Spleen (tissue), 11 donors: ENCODE data around the gene UNC13C. TPM values are rescaled to one million over a fixed set of nuclear protein-coding genes. Genes with fewer than 3 reads are reported as not detected.

Source experiments
- DNase-seq: peaks from one replicate; pipeline ENCODE4 v3.0.0-alpha.2; 2020
- H3K27ac ChIP-seq, 8 donors: fragments of 200-600 bp; sonication (generic) in 7 of 8; 1 replicate in 4 of 8; 2 replicates in 4 of 8; pipeline versions ENCODE4 v1.5.0 to v1.8.0; 2016 to 2021; ENCODE audit warnings: inconsistent platforms in 4 of 8, mild to moderate bottlenecking in 4 of 8, moderate library complexity in 1 of 8
- H3K27me3 ChIP-seq, 7 donors: fragments of 200-600 bp; sonication (generic) in 6 of 7; replicated peaks in 1 of 7; 1 replicate in 4 of 7; 2 replicates in 3 of 7; pipeline versions ENCODE4 v1.5.0 to v1.8.0; 2016 to 2021; ENCODE audit warnings: inconsistent platforms in 3 of 7, mild to moderate bottlenecking in 1 of 7
- H3K36me3 ChIP-seq, 6 donors: fragments of 200-600 bp; sonication (generic) in 5 of 6; 1 replicate in 4 of 6; 2 replicates in 2 of 6; pipeline versions ENCODE4 v1.5.0 to v1.8.0; 2016 to 2021; ENCODE audit warnings: inconsistent platforms in 2 of 6
- H3K4me1 ChIP-seq, 6 donors: fragments of 200-600 bp; sonication (generic) in 5 of 6; 1 replicate in 3 of 6; 2 replicates in 3 of 6; pipeline versions ENCODE4 v1.5.0 to v1.8.0; 2016 to 2021; ENCODE audit warnings: inconsistent platforms in 3 of 6
- H3K4me3 ChIP-seq, 8 donors: fragments of 200-600 bp; sonication (generic) in 7 of 8; 1 replicate in 4 of 8; 2 replicates in 4 of 8; pipeline versions ENCODE4 v1.5.0 to v1.8.0; 2016 to 2021; ENCODE audit warnings: inconsistent platforms in 4 of 8, mild to moderate bottlenecking in 4 of 8, moderate library complexity in 2 of 8
- H3K9me3 ChIP-seq, 8 donors: fragments of 200-600 bp; sonication (generic) in 7 of 8; 1 replicate in 4 of 8; 2 replicates in 4 of 8; pipeline versions ENCODE4 v1.5.0 to v1.8.0; 2016 to 2021; ENCODE audit warnings: inconsistent platforms in 4 of 8
- POLR2A ChIP-seq, 3 donors: fragments of 450-650 bp; IDR thresholded peaks; one replicate each; pipeline ENCODE4 v1.5.1; 2017; ENCODE audit warnings: antibody characterized with exemption in 3 of 3, mild to moderate bottlenecking in 1 of 3
- POLR2AphosphoS5 ChIP-seq, 3 donors: sonication (generic); formaldehyde crosslinking; IDR thresholded peaks; one replicate each; pipeline ENCODE4 v1.5.1; 2017; ENCODE audit warnings: antibody characterized with exemption in 3 of 3
- WGBS, 5 donors: extraction: QIAGEN DNeasy Blood & Tissue Kit in 3 of 5; methylation state at CpG; one replicate each; pipeline versions ENCODE4 v1.1.5 to v1.1.7; 2013 to 2018; 5-methylcytosine and 5-hydroxymethylcytosine counted together
- intact Hi-C: fragments of 100-400 bp; cut with DNase I; formaldehyde crosslinking; loops from one replicate; pipeline ENCODE4 v1.15.0; 2023; ENCODE audit warnings: low total_unique reads
- polyA plus RNA-seq, 3 donors: library from polyadenylated mRNA; stranded (reverse); fragments of 200-250 nt; gene quantifications; one replicate each; pipeline ENCODE4 v1.2.1, GENCODE V29; 2013
- total RNA-seq, 7 donors: library from RNA; depleted of rRNA in 3 of 7; stranded (reverse); fragments of >200 nt in 3 of 7; fragmentation: NEBNext Ultra II Directional in 4 of 7; extraction: Animal tissue kit (Norgen Biotek cat#: 25700) in 4 of 7; gene quantifications; one replicate each; pipeline versions ENCODE4 v1.1.0 to v1.2.1, GENCODE V29; 2016 to 2021
- TF ChIP-seq, protein P1 (sequence below), 11 experiments: fragments of 200-600 bp in 7 of 11; fragments of 450-650 bp in 4 of 11; sonication (generic) in 4 of 11; IDR thresholded peaks in 8 of 11; conservative IDR thresholded peaks in 3 of 11; 1 replicate in 7 of 11; 2 replicates in 4 of 11; pipeline versions ENCODE4 v1.4.0 to v1.8.0; 2016 to 2021; ENCODE audit warnings: antibody characterized with exemption in 11 of 11, inconsistent platforms in 4 of 11, mild to moderate bottlenecking in 1 of 11
- donor health status: healthy with polysubstance abuse.
- donor health status: DM: no; HTN: no; CAD: no; lungs with moderate emphysema.
- donor health status: DM: no; HTN: no; CAD: no.
- donor health status: Bipolar disorder and iron deficiency.
- donor health status: healthy.
- donor health status: DM: no; HTN: no; CAD: no.
- donor health status: DM: yes; HTN: yes; CAD: no.

The UNC13C gene
- total and polyA plus RNA-seq, 10 donors: 0.06 TPM; not detected in 9

DNA sequence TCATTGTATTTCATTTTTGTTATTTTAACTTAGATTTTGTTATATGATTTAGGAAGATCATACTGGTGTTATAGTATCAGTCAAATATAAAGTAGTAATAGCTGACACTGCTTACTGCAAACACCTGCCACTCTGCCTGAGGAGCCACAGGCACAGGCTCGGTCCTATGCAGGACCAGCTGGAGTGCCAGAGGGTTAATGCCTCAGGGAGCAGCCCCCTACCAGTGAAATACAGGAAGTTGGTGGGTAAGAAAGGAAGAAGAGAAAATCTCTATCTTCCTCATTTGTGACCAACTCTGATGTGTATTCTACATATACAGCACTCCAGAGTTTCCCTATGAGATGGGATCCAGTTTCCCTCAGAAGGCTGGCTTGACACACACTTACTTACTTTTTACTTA, 593.3 kb downstream of the UNC13C start:
- no peak for DNase-seq
- H3K27me3 ChIP-seq: no peaks in the 10 kb centered on the region
- intact Hi-C loops: no loop called here
- H3K4me1 ChIP-seq: no peaks in the 10 kb centered on the region
- 11 to 41% (median 34%) methylated on average over 1 of the region's 1 CpG for WGBS, 5 donors
- H3K4me3 ChIP-seq: no peak overlapping the region
- H3K27ac ChIP-seq: no peak overlapping the region
- TF ChIP-seq, protein P1, sequence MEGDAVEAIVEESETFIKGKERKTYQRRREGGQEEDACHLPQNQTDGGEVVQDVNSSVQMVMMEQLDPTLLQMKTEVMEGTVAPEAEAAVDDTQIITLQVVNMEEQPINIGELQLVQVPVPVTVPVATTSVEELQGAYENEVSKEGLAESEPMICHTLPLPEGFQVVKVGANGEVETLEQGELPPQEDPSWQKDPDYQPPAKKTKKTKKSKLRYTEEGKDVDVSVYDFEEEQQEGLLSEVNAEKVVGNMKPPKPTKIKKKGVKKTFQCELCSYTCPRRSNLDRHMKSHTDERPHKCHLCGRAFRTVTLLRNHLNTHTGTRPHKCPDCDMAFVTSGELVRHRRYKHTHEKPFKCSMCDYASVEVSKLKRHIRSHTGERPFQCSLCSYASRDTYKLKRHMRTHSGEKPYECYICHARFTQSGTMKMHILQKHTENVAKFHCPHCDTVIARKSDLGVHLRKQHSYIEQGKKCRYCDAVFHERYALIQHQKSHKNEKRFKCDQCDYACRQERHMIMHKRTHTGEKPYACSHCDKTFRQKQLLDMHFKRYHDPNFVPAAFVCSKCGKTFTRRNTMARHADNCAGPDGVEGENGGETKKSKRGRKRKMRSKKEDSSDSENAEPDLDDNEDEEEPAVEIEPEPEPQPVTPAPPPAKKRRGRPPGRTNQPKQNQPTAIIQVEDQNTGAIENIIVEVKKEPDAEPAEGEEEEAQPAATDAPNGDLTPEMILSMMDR (IDR thresholded peaks at IDR 0.05 in 8 of 11, conservative IDR thresholded peaks at IDR 0.05 in 3 of 11): no peak
- TF ChIP-seq POLR2A (IDR thresholded peaks at IDR 0.05) (no peak), POLR2AphosphoS5 (IDR thresholded peaks at IDR 0.05) (no peak)
- H3K9me3 ChIP-seq: no peaks in the 10 kb centered on the region
- H3K36me3 ChIP-seq: no peaks in the 10 kb centered on the region

DNA sequence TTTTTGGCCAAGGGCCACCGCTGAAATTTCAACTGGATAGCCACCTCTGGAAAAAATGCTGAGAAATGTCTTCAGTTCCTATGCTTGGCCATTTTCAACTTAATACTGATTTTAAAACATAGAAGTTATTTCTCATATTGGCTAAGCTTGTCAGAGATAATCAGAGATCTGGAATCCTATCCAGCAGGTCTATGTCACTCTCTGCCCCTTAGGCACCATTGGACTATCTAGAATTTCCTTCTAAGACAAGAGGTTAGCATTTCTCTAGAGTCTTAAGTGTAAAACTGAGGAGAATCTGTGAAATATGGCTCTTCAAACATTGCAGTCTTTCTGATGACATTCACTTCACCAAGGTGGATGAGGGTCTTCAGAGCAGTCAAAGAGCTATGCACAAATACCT, 597.3 kb downstream of the UNC13C start:
- no peaks in the 10 kb centered on the region for H3K4me1 ChIP-seq
- WGBS, 5 donors: 38 to 97% (median 94%) methylated on average over 1 of the region's 1 CpG
- no peak overlapping the region for H3K27ac ChIP-seq
- no peaks in the 10 kb centered on the region for H3K36me3 ChIP-seq
- H3K27me3 ChIP-seq: no peaks in the 10 kb centered on the region
- no peak for DNase-seq
- TF ChIP-seq POLR2A (IDR thresholded peaks at IDR 0.05): no peak
- intact Hi-C loops: no loop called here
- H3K9me3 ChIP-seq: no peaks in the 10 kb centered on the region
- H3K4me3 ChIP-seq: no peak overlapping the region

DNA sequence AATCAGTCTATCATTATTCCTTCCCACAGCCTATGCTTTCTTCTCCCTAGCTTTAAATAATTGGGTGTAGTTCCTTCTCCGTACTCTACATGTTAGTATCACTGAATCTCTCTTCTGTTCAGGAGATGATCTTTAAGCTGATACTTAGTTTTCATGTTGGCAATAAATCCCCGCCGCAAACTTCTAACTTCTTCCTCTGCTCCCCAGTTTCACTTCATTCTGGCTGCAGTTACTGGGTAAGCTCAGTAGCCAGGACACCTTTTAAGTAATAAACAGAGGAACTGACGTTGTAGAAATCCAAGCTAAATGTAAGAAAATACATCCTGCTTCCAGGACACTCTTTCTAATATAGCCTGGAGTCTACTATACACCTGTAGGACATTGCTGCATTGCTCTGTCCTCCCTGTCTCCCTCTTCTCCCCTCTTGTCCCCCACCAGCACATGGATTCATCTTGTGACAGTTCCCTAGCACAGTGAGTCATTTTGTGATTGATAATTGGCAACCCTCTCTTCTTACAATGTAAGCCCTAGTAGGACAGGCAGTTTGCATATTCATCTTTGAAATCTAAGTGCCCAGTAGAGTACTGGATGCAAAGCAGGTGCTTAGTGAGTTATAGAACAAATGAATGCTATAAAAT, 598.2 kb downstream of the UNC13C start:
- intact Hi-C loops: no loop called here
- no peaks in the 10 kb centered on the region for H3K4me1 ChIP-seq
- WGBS, 5 donors: 67 to 80% (median 74%) methylated on average over 4 of the region's 4 CpGs
- no peaks in the 10 kb centered on the region for H3K27me3 ChIP-seq
- no peak for DNase-seq
- H3K36me3 ChIP-seq: no peaks in the 10 kb centered on the region
- H3K4me3 ChIP-seq: no peak overlapping the region
- peaks cover 0 to 7% (median 0%) of the 10 kb centered on the region in 8 donors for H3K9me3 ChIP-seq
- H3K27ac ChIP-seq: no peak overlapping the region
- TF ChIP-seq, protein P1 (IDR thresholded peaks at IDR 0.05 in 8 of 11, conservative IDR thresholded peaks at IDR 0.05 in 3 of 11): no peak

DNA sequence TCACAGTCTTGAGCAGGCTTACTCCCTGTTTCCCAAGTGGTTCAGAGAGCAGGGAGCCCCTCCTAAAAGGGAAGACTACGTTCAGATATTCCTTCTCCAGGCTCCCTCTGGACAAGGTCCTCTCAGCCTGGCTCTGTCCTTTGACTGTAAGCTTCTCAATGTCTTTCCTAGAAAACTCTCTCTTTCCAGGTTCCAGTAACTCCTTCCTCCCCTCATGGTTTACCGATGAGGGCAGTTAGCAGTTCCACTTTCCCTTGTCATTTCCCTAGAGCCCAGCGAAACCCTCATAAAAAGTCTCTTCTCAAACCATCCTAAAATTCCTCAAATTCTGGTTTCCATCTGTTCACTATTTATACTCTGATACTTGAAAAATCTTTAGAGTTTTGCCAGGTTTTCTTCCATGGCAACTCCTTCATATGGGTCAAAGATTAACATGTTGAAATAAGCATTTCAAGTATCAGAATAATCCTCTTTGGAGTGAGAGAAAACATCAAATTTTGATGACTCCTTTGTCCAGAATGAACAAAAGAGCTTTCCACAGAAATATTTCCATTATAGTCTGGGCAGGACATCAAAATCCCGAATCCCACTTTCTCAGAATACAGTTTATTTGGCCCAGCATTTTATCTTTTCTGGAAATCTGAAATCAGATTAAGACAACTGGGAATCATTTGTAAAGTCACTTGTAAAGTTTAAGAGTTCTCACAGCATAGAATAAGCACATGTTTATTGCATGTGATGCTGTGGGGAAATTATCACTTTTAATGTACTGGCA, 599.4 kb downstream of the UNC13C start:
- no peaks in the 10 kb centered on the region for H3K4me1 ChIP-seq
- intact Hi-C loops: no loop called here
- TF ChIP-seq POLR2A (IDR thresholded peaks at IDR 0.05) (no peak), POLR2AphosphoS5 (IDR thresholded peaks at IDR 0.05) (no peak)
- TF ChIP-seq, protein P1 (IDR thresholded peaks at IDR 0.05 in 8 of 11, conservative IDR thresholded peaks at IDR 0.05 in 3 of 11): no peak
- no peak for DNase-seq
- WGBS, 5 donors: 50 to 68% (median 62%) methylated on average over 4 of the region's 4 CpGs
- H3K4me3 ChIP-seq: no peak overlapping the region
- H3K27ac ChIP-seq: no peak overlapping the region
- no peaks in the 10 kb centered on the region for H3K36me3 ChIP-seq
- no peaks in the 10 kb centered on the region for H3K27me3 ChIP-seq
- H3K9me3 ChIP-seq: peaks cover 0 to 9% (median 0%) of the 10 kb centered on the region in 8 donors
